Measurements from ENCODE around the gene SPECC1L. TPM values are rescaled to one million over a fixed set of nuclear protein-coding genes. Genes with fewer than 3 reads are reported as not detected.

The SPECC1L gene
- total and polyA plus RNA-seq, 2 of the 8 experiments (the other 6 are each of a cell fraction or from before 2014, with no cell fraction given) = 15.7 to 61.6 TPM

GRCh38 chr22:24408630-24409029, 138.0 kb downstream of the SPECC1L start (continued):
- no peak for TF ChIP-seq CHD7 (IDR thresholded peaks at IDR 0.05; ENCODE audit: insufficient replicate concordance, low read length)
- no peak for TF ChIP-seq SP2 (IDR thresholded peaks at IDR 0.05; ENCODE audit: low read length)
- no peak for TF ChIP-seq NRF1 (IDR thresholded peaks at IDR 0.05; ENCODE audit: low read depth, low read length)
- no peak for TF ChIP-seq HDAC6 (IDR thresholded peaks at IDR 0.05; ENCODE audit: low read depth, low read length)
- TF ChIP-seq ATF2 (IDR thresholded peaks at IDR 0.05; ENCODE audit: low read length) = no peak
- no peak for TF ChIP-seq RXRA (IDR thresholded peaks at IDR 0.05; ENCODE audit: insufficient read depth, low read depth, low read length)
- no peak for TF ChIP-seq RAD21 (IDR thresholded peaks at IDR 0.05 in 1 of 2, conservative IDR thresholded peaks at IDR 0.05 in 1 of 2; ENCODE audit: low read depth in 2 of 2, low read length in 2 of 2)
- no peak for TF ChIP-seq SIRT6 (IDR thresholded peaks at IDR 0.05; ENCODE audit: low read length)
- no peak for TF ChIP-seq SAP30 (IDR thresholded peaks at IDR 0.05; ENCODE audit: insufficient read depth, insufficient replicate concordance, low read length)
- no peak for TF ChIP-seq SP4 (IDR thresholded peaks at IDR 0.05; ENCODE audit: low read length)
